GM21447 (cell line): ENCODE data around the gene CYBRD1.

Experiments
- ATAC-seq: cut with Tn5 transposase; IDR thresholded peaks from one replicate; pipeline ENCODE4 v1.9.1; 2021; ENCODE audit not compliant: unreplicated experiment

CYBRD1 gene

GRCh38 chr2:171551836-171552235 lies 29.6 kb downstream of the CYBRD1 start:
- ATAC-seq = no peak

DNA sequence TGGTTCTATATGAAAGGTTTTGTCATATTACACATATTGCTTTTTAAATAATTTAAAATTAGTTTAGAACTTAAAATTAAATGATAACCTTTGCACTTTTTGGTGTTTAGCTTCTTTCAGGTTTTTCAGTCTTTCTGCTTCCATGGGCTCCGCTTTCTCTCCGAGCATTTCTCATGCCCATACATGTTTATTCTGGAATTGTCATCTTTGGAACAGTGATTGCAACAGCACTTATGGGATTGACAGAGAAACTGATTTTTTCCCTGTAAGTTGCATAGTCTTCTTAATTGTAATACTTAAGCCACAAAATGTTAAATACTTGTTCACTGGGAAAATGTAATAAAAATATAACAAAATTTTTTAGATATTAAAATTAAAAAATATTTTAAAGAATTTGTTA lies 31.0 kb downstream of the CYBRD1 start:
- no peak for ATAC-seq

DNA sequence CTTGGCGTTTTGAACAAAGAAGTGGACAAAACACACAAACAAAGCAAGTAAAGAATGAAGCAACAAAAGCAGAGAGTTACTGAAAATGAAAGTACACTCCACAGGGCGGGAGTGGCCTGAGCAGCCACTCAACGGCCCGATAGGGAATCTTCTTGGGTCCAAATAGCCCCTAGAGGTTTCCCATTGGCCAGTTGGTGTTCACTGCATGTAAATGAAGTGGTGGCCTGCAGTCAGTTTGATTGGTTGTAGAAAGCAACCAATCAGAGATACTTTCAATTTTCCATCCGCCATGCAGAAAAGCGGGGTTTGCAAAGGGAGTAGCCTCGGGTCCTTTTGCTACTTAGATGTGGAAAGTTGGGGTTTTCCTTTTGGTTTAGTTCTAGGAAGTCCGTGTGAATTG lies 31.6 kb downstream of the CYBRD1 start:
- ATAC-seq = no peak

GRCh38 chr2:171554991-171555615 lies 32.8 kb downstream of the CYBRD1 start:
- no peak for ATAC-seq

GRCh38 chr2:171557363-171557762 lies 35.1 kb downstream of the CYBRD1 start:
- ATAC-seq = no peak

- no peak for ATAC-seq
Observed at GRCh38 chr2:171563301-171563700, 41.0 kb downstream of the CYBRD1 start.

- no peak for ATAC-seq
Observed at GRCh38 chr2:171564463-171564862, 42.2 kb downstream of the CYBRD1 start.

GRCh38 chr2:171566057-171566456 lies 43.8 kb downstream of the CYBRD1 start:
- no peak for ATAC-seq

DNA sequence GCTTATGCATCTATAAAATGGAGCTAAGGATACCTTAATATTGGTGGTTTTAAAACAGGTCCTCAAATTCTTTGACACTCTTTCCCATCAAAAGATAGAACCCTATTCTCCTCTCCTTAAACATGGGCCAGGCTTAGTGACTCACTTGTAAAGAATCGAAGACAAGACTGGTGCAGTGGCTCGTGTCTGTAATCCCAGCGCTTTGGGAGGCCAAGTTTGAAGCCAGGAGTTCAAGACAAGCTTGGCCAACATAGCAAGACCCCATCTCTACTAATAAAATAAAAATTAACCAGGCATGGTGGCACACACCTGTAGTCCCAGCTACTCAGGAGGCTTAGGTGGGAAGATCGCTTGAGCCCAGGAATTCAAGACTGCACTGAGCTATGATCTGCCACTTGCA lies 44.5 kb downstream of the CYBRD1 start:
- ATAC-seq = no peak

GRCh38 chr2:171568089-171568488 lies 45.8 kb downstream of the CYBRD1 start:
- no peak for ATAC-seq

DNA sequence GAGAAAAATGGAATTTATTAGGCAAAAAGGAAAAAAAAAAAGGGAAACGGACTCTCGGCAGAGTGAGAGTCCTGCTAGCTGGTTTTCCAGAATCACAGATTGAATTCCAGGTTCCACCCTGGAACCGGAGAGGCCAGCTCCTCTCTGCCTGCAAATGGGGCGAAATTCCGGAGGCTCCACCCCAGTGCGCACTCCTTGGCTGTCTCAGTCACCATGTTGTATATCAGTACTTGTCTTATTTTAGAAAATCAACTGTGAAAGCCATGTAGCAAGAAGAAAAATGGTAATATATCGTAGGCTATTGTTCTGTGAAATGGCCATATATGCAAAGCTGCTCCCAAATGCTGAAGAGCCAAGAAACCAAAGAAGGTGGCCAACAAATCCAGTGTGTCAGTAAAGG lies 49.4 kb downstream of the CYBRD1 start:
- no peak for ATAC-seq

GRCh38 chr2:171574149-171574795 lies 52.0 kb downstream of the CYBRD1 start:
- peak; percentile 90 for ATAC-seq

DNA sequence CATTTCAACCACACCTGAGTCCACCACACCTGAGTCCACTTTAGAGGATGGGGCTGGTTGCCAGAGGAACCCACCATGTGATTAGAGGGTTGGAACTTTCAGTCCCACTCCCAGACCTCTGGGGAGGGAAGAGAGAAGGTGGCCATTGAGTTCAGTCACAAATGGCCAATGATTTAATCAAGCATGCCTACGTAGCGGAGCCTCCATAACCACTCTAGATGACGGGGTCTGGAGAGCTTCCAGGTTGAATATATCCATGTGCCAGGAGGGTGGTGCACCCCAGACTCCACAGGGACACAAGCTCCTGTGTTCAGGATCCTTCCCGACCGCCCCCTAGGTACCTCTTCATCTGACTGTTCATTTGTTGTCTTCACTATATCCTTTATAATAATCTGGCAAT lies 53.3 kb downstream of the CYBRD1 start:
- ATAC-seq = no peak

DNA sequence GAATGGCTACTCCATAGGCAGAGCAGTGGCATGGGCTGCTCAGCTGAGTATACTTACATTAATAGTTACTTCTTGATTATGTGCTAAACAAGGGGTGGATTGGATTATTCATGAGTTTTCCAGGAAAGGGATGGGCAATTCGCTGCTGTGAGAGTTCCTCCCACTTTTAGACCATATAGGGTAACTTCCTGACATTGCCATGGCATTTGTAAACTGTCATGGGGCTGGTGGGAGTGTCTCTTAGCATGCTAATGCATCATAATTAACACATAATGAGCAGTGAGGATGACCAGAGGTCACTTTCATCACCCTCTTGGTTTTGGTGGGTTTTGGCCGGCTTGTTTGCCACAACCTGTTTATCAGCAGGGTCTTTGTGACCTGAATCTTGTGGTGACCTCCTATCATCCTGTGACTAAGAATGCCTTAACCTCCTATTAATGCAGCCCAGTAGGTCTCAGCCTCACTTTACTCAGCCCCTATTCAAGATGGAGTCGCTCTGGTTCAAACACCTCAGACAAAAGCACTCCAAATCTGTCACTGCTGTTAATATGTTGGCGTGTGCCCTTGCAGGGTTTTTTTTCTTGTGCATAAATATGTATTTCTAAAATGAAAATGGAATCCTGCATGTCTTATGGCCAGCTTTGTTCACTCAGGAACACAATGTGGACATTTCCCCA lies 56.0 kb downstream of the CYBRD1 start:
- no peak for ATAC-seq

DNA sequence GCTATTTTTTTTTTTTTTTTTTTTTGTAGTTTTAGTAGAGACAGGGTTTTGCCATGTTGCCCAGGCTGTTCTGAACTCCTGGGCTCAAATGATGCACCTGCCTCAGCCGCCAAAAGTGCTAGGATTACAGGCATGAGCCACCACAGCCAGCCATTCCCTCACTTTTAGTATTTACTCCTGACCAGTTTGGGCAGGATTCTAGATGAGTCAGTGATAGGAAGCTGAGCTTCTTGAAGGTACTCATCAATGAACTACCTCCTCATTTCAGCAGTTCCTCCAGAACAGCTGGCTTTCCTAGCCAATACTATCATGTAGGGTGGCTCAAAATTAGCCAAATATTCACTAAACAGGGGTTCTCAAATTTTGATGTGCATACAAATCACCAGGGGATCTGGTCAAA lies 57.2 kb downstream of the CYBRD1 start:
- no peak for ATAC-seq

- no peak for ATAC-seq
Observed at GRCh38 chr2:171583566-171583965, 61.3 kb downstream of the CYBRD1 start.

- ATAC-seq = no peak
Observed at GRCh38 chr2:171584001-171584400, 61.7 kb downstream of the CYBRD1 start.

DNA sequence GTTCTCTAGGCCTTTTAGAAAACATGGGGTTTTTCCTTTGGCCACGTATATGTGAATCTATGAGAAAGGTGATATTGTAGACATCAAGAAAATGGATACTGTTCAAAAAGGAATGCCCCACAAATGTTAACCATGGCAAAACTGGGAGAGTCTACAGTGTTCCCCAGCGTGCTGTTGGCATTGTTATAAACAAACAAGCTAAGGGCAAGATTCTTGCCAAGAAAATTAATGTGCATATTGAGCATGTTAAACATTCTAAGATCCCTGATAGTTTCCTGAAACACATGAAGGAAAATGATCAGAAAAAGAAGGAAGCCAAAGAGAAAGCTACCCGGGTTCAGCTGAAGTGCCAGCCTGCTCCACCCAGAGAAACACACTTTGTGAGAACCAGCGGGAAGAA lies 64.9 kb downstream of the CYBRD1 start:
- no peak for ATAC-seq

GRCh38 chr2:171587567-171587966 lies 65.3 kb downstream of the CYBRD1 start:
- ATAC-seq = no peak

GRCh38 chr2:171590116-171590515 lies 67.8 kb downstream of the CYBRD1 start:
- no peak for ATAC-seq

- no peak for ATAC-seq
Observed at GRCh38 chr2:171592036-171592555, 69.8 kb downstream of the CYBRD1 start.

- no peak for ATAC-seq
Observed at GRCh38 chr2:171595456-171595855, 73.2 kb downstream of the CYBRD1 start.
